GM21576 (cell line): ENCODE measurements around the gene MTOR.
"Not testable (repeated sequence)": the region's sequence is repeated elsewhere in the genome, so short reads cannot be mapped to it uniquely, and the experiment has no call there.

Experiments used
- ATAC-seq: cut with Tn5 transposase; IDR thresholded peaks from one replicate; pipeline ENCODE4 v1.9.1; 2021; ENCODE audit warnings: mild to moderate bottlenecking, moderate library complexity; ENCODE audit not compliant: unreplicated experiment

Gene MTOR

DNA sequence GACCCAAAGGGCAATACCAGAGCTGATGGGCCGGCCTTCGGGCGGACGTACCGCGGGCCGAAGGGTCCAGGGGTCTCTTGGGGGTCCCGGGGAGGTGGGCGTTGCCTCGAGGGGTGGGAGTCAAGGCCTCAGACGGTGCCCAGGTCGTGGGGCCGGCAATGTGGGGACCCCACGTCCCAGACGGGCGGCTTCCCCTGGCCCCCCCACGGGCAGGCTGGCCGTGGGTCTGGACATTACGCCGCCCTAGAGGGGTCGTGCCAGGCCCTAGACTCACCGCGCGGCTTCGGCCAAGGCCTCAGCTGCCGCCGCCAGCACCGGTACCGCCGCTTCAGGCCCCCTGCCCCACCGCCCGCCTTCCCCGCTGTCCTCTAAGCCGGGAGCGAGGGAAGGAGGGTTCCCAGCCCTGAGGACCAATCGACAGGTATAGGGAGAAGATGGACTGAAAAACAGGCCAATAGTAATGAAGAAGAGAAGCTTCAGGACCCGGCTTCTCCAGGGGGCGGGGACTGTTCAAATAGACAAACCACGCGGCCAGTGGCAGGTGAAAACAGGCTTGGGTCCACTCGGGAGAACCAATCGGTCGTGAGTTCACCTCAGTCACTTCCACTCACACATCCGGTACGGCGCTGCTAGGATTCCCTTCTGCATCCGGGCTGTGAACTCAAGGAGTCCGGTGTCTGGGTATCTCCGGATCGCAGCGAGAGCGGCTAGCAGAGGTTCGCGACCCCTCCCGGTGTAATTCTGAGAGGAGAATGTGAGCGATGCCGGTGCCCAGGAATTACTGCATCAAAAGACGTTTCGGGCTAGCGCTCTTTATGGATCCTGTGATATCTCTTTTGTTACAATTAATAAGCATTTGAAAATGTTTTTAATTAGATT is at the start of gene MTOR:
Gene MTOR, minus strand, starts transcription at position 381 of the 879 bp plus-strand sequence. CDS start 3,142 bp downstream, outside the sequence.
- peak; percentile 96 for ATAC-seq

DNA sequence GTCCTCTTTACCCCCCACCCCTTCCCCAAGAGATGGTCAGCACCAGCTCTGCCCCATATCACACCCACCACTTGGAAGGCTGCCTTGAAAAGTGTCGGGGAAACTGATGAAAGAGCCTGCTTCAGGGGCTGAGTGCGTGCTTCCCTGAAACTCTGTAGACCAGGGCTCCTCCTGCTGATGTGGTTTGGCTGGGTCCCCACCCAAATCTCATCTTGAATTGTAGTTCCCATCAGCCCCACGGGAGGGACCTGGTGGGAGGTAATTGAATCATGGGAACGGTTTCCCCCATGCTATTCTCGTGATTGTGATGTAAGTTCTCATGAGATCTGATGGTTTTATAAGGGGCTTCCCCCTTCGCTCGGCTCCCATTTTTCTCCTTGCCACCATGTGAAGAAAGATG is 47.0 kb upstream of the MTOR start:
- ATAC-seq, result no peak

DNA sequence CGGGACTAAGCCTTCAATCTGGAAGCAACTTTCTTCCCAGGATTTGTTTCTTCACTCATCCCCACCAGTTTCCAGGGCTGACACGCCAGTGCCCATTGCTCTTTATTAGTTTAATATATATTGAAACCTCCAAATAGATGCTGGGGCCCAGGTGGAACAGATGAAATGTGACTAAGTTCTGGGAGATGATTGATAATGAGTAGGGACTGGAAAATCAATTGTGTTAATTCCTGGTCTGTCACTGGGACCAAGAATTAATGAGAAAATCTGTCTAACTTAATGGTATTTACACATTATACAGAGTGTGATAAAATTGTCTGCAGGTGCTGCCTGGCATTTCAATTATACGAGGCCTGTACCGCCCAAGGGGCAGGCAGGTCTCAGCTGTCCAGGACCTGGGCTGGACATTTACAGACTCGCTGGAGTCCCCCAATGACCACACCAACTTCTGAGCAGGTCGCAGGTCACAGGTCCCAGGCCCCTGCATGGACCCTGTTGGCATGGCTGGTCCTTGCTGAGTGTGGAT is 46.4 kb upstream of the MTOR start:
- ATAC-seq, result no peak

DNA sequence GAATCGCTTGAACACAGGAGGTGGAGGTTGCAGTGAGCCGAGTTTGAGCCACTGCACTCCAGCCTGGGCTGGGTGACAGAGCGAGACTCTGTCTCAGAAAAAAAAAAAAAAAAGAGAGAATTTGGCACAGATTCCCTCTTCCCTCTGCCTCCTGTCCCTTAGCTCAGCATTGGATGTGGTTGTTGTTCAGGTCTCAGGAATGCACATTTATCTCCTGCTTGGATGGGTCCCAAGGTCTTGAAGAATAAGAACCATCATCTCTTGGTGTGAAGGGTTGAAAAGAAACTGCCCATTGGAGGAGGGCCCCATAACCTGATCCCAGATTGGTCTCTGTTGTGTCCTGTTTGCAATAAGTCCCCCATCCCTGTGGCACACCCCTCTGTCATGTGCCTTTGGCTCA is 45.5 kb upstream of the MTOR start:
- no peak for ATAC-seq

DNA sequence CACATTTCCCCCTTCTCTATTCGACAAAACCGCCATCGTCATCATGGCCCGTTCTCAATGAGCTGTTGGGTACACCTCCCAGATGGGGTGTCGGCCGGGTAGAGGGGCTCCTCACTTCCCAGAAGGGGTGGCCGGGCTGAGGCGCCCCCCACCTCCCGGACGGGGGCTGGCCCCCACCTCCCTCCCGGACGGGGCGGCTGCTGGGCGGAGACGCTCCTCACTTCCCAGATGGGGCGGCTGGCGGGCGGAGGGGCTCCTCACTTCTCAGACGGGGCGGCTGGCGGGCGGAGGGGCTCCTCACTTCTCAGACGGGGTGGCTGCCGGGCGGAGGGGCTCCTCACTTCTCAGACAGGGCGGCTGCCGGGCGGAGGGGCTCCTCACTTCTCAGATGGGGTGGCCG is 43.2 kb upstream of the MTOR start:
- ATAC-seq, result not testable (repeated sequence)

DNA sequence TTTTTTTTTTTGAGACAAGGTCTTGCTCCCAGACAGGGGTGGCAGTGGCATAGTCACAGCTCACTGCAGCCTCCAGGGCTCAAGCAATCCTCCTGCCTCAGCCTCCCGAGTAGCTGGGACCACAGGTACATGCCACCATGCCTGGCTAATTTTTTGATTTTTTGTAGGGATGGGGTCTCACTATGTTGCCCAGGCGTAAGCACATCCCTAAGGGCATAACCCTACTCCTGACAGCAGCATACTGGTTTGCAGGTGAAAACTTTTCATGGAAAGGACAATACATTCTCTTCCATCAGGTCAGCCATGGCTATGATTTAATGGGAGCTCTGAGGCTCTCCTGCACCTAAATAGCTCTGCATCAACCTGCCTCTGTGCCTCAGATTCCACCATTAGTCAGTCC is 40.0 kb upstream of the MTOR start:
- ATAC-seq, result no peak

DNA sequence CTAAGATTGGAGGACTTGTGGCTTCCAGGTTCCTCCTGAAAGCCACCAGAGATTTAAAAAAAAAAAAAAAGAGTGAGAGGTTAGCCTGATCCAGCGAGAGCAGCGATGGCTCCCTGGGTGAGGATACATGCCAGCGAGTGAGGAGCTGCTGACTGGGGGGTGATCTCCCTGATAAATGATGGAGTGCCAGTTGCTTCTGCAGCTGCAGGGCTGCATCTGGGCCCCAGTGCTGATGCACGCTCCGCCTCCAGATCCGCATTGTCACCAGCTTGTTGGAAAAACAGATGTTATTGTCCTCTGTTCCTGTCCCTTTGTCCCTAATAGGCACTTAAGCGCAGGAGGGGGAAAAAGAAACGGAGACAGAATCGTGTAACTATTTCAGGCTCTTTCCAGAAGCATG is 39.2 kb upstream of the MTOR start:
- ATAC-seq, result no peak

DNA sequence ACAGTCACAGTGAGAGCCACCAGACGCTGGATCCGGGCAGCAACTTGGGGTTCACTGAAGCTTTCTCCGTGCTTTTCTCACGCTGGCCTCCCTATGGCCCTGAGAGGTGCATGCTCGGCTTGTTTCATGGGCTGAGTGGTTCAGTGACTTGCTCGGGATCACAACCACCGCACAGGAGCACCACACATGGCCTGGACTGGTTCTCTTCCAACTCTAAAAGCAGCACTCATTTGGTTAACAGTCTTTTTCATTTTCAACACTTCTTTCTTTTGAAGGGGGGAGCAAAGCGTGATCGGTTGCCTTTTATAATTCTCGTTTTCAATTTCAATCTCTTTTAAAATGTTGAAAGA is 36.8 kb upstream of the MTOR start:
- no peak for ATAC-seq

DNA sequence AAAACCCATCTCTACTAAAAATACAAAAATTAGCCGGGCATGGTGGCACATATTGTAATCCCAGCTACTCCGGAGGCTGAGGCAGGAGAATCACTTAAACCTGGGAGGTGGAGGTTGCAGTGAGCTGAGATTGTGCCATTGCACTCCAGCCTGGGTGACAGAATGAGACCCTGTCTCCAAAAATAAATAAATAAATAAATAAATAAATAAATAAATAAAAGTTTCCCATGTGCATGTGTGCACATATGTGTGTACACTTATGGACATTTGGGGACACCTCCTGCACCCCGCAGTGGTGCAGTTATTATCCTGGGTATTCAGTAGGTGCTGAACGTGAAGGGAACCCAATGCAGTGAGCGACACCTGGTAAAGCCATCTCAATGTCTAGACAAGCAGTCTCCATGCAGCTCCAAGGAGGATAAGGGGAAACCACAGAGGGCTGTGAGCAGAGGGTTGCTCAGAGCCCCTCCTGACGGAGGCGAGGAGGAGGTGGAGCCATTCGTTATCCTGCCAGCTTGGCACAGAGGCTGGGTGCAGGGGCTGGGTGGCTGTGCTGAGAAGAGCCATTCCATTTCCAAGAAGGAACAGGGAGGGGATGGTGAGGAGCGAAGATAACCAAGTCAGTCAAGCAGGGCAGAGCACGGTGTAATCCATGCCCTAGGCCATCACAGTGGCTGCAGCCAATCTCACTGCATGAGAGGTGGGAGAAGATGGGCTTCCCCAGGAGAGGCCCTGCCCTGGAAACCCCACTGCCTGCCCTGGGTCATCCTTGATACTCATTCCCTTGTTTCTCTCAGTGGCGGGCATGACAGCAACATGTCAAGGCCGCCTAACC is 36.3 kb upstream of the MTOR start:
- no peak for ATAC-seq

DNA sequence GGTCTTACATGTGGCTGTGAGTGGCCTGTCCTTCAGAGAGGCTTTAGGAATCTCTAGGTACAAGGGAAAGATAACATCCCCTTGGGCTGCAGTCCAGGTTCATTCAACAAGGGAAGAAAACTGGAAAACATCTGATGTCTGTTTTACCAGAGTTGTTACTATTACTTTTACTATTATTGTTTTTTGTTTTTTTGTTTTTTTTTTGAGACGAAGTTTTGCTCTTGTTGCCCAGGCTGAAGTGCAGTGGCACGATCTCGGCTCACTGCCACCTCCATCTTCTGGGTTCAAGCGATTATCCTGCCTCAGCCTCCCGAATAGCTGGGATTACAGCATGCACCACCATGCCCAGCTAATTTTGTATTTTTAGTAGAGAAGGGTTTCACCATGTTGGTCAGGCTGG is 35.4 kb upstream of the MTOR start:
- ATAC-seq, result not testable (repeated sequence)

DNA sequence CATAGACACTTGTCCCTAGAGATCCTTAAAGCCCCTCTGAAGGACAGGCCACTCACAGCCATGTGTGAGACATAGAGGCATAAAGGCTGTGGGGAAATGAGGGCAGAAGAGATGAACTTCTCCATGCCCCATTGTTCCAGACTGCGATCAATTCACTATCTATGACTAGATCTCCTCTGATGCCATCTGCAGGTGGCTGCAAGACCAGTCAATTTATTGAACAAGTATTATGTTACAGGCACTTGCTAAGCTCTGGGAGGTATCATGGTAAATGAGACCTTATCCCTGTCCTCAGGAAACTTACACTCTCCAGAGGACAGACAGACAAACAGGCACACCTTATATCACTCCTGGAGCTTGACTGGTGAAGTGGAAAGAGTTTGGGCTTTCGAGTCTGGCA is 33.6 kb upstream of the MTOR start:
- ATAC-seq, result no peak

DNA sequence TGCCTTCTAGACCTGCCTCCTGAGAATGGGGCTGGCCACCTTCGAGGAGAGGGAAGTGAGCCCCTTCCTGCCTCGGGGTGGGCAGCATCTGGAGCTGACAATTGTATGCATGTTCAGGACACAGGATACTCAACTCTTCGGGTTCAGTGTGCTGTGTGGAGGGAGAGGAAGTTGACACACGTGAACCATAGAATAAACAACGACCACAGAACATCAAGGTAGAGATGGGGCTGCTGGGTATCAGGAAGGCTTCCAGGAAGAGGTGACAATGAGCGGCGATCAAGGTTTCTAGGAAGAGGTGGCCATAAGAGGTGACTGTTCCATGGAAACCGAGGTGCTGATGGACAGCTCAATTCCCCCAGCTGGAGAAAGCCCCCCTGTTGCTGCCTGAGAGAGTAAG is 32.6 kb upstream of the MTOR start:
- ATAC-seq, result no peak

DNA sequence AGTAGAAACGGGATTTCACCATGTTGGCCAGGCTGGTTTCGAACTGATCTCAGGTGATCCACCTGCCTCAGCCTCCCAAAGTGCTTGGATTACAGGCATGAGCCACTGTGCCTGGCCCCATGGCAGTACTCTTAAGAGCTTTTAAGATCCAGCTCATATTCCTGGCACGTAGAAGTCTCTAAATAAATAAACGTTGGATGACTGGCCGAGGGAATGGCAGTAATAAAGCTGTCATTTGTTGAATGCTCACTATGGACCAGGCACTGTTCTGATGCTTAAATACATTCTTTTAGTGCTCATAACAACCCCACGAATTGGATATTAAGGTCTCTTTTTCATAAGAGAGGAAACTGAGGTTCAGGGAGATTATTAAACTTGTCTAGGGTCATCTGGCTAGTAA is 31.5 kb upstream of the MTOR start:
- no peak for ATAC-seq

DNA sequence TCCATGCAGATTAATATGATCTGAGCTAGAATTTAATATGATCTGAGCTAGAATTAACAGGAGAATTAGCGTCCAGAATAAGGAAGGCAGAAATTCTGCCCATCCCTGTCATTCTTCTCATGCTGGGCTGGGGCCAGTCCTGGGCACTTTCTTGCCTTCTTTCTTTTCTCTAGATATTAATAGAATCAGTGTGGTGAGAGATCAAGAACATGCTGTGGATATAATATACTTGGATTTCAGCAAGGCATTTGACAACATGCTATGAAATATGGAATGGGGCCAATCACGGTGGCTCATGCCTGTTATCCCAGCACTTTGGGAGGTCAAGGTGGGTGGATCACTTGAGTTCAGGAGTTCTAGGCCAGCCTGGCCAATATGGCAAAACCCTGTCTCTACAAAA is 28.7 kb upstream of the MTOR start:
- ATAC-seq, result no peak

DNA sequence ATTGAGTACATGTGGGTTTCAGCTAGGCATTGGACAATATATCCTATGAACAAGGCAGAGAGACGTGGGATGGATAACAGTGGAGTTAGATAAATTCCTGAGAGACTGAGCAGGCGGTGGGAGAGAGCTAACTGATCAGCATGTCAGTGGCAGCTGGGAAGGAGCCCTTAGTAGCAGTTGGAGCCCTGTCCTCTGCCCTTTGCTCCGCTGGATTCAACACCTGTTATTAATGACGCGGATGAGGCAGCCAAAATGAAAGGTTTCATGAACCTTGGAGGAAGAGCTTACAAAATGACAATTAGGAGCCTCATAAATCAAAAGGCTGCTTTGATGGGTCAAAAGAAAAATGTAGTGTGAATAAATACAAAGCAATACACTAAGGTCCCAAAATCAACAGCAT is 26.7 kb upstream of the MTOR start:
- no peak for ATAC-seq

DNA sequence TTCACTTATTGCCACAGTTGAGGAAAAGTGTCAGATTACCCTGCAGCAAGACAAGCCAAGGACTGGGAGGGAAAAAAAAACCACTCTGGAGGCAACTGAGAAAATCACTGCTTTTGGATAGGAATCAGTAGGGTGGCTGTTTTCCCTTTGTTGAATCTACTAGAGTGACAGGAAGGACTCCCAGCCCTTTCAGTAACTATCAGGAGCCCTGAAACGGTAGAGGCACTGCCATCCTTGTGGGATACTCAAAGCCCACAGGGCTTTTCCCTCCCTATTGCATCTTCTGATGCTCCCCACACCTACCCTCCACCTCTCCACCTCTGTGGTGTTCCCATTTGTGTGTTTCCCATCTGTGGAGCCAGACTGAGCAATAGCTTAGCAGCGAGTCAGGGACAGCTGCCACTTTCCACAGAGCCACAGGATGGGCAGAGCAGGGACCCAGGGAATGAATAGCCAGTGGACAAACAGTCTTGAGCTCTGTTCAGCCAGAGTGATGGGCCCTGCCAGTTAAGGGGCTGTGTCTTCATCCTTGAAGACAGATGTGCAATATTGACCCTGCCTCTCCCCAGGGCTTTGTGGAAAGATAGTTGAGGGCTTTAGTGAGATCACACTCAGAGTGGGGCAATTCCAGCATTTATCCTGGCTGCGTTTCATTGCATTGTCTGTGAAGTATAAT is 24.5 kb upstream of the MTOR start:
- ATAC-seq, result no peak

DNA sequence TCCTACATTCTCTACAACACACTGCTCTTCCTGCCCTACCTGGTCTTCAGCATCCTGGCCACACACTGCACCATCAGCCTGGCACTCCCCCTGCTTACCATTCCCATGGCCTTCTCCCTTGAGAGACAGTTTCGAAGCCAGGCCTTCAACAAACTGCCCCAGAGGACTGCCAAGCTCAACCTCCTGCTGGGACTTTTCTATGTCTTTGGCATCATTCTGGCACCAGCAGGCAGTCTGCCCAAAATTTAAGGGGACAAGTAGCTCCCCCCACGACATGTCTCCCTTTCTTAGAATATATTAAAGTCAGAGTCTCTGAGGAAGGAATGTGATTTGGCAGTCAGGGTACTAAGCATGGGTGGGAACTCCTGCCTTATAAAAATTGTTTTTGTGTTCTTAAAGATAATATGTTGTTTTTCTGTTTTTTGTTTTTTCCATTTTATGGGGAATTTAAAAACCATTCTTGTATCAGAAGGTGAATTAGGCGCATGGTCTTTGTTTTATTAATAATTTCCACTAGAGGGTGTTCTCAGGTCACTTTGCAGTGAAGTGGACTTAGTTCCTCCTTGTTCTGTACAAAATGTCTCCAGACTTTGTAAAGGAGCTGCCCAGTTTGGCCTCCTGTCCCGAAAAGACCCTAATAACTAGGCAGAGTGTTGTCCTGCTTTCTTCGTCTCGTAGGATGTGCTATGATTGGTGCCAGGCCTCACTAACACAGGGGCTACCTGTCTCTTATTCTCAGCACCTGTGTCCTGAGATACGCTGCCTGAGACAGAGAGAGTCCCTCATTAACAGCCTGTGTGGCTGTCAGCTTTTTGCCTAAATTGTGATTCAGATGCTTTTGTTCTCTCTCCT is 23.8 kb upstream of the MTOR start:
- ATAC-seq, result no peak

DNA sequence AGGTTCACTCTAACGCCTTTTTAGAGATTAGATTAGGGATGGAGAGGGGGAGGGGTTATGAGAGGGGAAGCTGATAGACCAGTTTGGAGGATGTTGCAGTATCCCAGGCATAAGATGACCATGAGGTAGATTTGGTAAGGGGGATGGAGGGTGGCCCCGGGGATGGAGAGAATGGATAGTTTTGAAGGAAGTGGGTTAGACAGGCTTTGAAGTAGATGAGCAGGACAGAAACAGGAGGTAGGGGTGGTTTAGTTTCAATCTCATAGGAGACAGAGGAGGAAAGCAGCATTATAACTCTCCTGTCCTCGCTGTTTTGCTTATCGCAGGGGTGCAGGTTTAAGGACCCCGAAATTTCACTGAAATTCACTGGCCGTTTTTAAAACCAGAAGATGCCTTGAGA is 22.4 kb upstream of the MTOR start:
- ATAC-seq, result no peak

DNA sequence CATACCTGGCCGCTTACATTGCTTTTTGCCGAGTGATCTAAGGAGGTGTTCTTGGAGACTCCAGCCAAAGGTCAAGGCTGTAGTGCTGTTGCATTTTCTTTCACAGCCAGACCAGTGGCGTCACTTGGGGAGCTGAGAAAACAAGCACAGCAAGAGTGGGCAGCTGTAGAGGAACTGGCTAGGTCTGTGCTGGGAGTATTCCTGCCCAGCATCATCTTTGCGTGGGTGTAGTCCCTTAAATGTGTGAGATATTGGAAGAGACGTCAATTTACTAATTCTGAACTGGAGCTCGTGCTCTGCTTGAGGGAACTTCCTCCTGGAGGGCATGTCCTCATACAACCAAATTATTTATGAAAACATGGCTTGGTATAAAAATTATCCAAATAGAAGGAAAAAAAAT is 20.8 kb upstream of the MTOR start:
- ATAC-seq, result no peak

DNA sequence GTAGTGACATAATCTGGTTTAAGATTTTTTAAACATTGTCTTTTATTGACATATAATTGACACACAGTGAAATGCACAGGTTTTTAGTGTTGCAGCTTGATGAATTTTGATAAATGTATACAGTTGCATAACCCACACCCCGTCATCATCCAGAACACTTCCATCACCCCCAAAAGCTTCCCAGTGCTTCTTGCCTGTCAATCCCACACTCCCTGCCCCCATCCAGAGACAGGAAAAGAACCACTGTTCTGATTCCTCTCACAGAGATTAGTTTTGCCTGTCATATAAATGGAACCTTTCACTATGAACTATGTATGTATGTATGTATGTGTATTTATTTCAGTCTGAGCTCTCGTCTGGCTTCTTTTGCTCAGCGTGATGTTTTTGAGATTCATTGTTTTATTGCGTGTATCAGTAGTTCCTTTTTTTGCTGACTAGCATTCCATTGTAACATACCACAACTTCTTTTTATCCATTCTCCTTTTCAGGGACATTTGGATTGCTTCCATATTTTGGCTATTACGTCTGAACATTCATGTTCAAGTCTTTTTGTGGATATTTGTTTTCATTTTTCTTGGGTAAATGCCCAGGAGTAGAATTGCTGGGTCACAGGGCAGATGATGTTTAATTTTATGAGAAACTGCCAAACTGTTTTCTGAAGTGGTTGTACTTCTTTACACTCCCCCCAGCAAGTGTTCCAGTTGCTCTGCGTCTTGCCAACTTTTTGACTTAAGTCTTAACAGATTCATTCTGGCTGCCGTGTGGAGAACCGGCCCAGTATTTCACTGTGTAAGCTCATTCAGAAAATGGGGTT is 19.4 kb upstream of the MTOR start:
- no peak for ATAC-seq
